Endothelial cell of umbilical vein (primary cell): Measurements from ENCODE around the gene MYO1B. TPM values are rescaled to one million over a fixed set of nuclear protein-coding genes. Genes with fewer than 3 reads are reported as not detected.

Source experiments
- BruUV-seq: library from RNA; stranded (reverse); fragments of 400-500 nt; replicated peaks from 2 replicates; lab custom pipeline; 2021; lab: Mats Ljungman, UMichigan
- CTCF ChIA-PET: fragments of 300-600, 350-600 bp; sonication (Branson Sonifier 250); formaldehyde crosslinking; loops from one replicate; lab custom pipeline; 2021; ENCODE audit warnings: antibody characterized with exemption, inconsistent platforms; lab: Charles Lee
- POLR2A ChIA-PET: fragments of 300-600, 350-600 bp; sonication (Branson Sonifier 250); formaldehyde crosslinking; loops from one replicate; lab custom pipeline; 2021; ENCODE audit warnings: antibody characterized with exemption, inconsistent platforms; lab: Charles Lee
- DNase-seq: peaks from one replicate; pipeline ENCODE4 v3.0.0-alpha.2; 2011; ENCODE audit warnings: low read depth, low spot score
- FAIRE-seq: peaks from 2 replicates; lab custom pipeline; 2011; peaks lifted over from hg19 to GRCh38; lab: Jason Lieb, UNC
- H2AFZ ChIP-seq: 2 replicates; pipeline ENCODE4 v1.6.0; 2012; ENCODE audit warnings: low read depth, low read length, control low read depth, inconsistent platforms
- H3K27ac ChIP-seq: 2 replicates; pipeline ENCODE4 v1.5.1; 2011; ENCODE audit warnings: low read depth, mild to moderate bottlenecking, control low read depth, low read length, moderate library complexity; ENCODE audit not compliant: insufficient read depth
- H3K27me3 ChIP-seq, 2 experiments: 2 replicates each; pipeline versions ENCODE4 v1.6.0 to v1.6.1; 2011; ENCODE audit warnings: low read length in 2 of 2, mixed read lengths in 1 of 2; ENCODE audit not compliant: control insufficient read depth in 2 of 2, insufficient read depth in 2 of 2
- H3K36me3 ChIP-seq, 2 experiments: 2 replicates in 1 of 2; 3 replicates in 1 of 2; pipeline ENCODE4 v1.5.1; 2011; ENCODE audit warnings: low read length in 2 of 2, mild to moderate bottlenecking in 1 of 2, moderate library complexity in 1 of 2; ENCODE audit not compliant: control insufficient read depth in 2 of 2, insufficient read depth in 2 of 2; ENCODE audit errors: extremely low read depth in 1 of 2
- H3K4me1 ChIP-seq: 3 replicates; pipeline ENCODE4 v1.5.1; 2011; ENCODE audit warnings: mild to moderate bottlenecking, low read length; ENCODE audit not compliant: control insufficient read depth, insufficient read depth; ENCODE audit errors: extremely low read depth
- H3K4me2 ChIP-seq: 2 replicates; pipeline ENCODE4 v1.6.1; 2011; ENCODE audit warnings: low read length, control low read depth, mixed read lengths; ENCODE audit not compliant: insufficient read depth
- H3K4me3 ChIP-seq, 3 experiments: fragments of 200-600 bp in 1 of 3; sonication (generic), shearing (Covaris generic) in 1 of 3; replicated peaks in 1 of 3; 2 replicates each; pipeline ENCODE4 v1.5.1; 2011 to 2016; ENCODE audit warnings: control low read depth in 3 of 3, low read length in 3 of 3, mild to moderate bottlenecking in 2 of 3, inconsistent platforms in 1 of 3, low read depth in 1 of 3, moderate library complexity in 1 of 3; ENCODE audit not compliant: insufficient read depth in 1 of 3
- H3K79me2 ChIP-seq: 2 replicates; pipeline ENCODE4 v1.6.0; 2012; ENCODE audit warnings: low read length, inconsistent platforms; ENCODE audit not compliant: control insufficient read depth, insufficient read depth
- H3K9ac ChIP-seq: replicated peaks from 2 replicates; pipeline ENCODE3; 2011; ENCODE audit warnings: low read length, control low read depth; ENCODE audit not compliant: insufficient read depth; ENCODE audit errors: extremely low read depth
- H3K9me1 ChIP-seq: replicated peaks from 3 replicates; pipeline ENCODE4 v1.6.0; 2011; ENCODE audit warnings: mild to moderate bottlenecking, low read length; ENCODE audit not compliant: control insufficient read depth, insufficient read depth; ENCODE audit errors: extremely low read depth
- H3K9me3 ChIP-seq: replicated peaks from 2 replicates; pipeline ENCODE4 v1.5.1; 2012; ENCODE audit warnings: low read length, inconsistent platforms; ENCODE audit not compliant: control insufficient read depth, insufficient read depth
- H4K20me1 ChIP-seq: replicated peaks from 2 replicates; pipeline ENCODE3; 2011; ENCODE audit warnings: mild to moderate bottlenecking, low read length; ENCODE audit not compliant: control insufficient read depth, insufficient read depth; ENCODE audit errors: extremely low read depth
- MAX ChIP-seq: IDR thresholded peaks from 2 replicates; pipeline ENCODE4 v1.6.1; 2011; ENCODE audit not compliant: insufficient read depth, insufficient read length
- MYC ChIP-seq: IDR thresholded peaks from one replicate; pipeline ENCODE4 v1.6.1; 2011; ENCODE audit warnings: mild to moderate bottlenecking, low read depth, low read length
- POLR2AphosphoS5 ChIP-seq: IDR thresholded peaks from 2 replicates; pipeline ENCODE4 v1.6.1; 2012; ENCODE audit warnings: low read depth, mild to moderate bottlenecking, control low read depth, low read length, moderate library complexity; ENCODE audit not compliant: insufficient read depth
- dilution Hi-C: fragments of 300-500 bp; cut with MboI; formaldehyde crosslinking; loops from one replicate; pipeline ENCODE4 v1.15.0; 2019; ENCODE audit warnings: low sequenced_read_pairs; ENCODE audit not compliant: extremely low pct_ligation_motif_present
- intact Hi-C: fragments of 100-400 bp; cut with micrococcal nuclease; formaldehyde crosslinking; loops from one replicate; pipeline ENCODE4 v1.10.0; 2022
- polyA plus RNA-seq, 4 experiments: library from polyadenylated mRNA; depleted of rRNA in 3 of 4; stranded (reverse) in 3 of 4; unstranded in 1 of 4; fragments of >200 nt; gene quantifications; 2 replicates each; pipeline versions ENCODE4 v1.2.1 to v1.2.3, GENCODE V29; 2011 to 2012; ENCODE audit warnings: missing spikeins in 1 of 4
- total RNA-seq: library from RNA; stranded (reverse); gene quantifications from 2 replicates; pipeline ENCODE4 v1.2.3, GENCODE V29; 2021
- TF ChIP-seq, protein P1 (sequence below), 2 donors: IDR thresholded peaks; 1 replicate in 1 of 2; 2 replicates in 1 of 2; pipeline ENCODE4 v1.5.1; 2011; ENCODE audit warnings: low read length in 2 of 2, mild to moderate bottlenecking in 2 of 2, moderate library complexity in 2 of 2, control low read depth in 1 of 2, inconsistent platforms in 1 of 2, low read depth in 1 of 2; ENCODE audit not compliant: insufficient read depth in 1 of 2; ENCODE audit errors: extremely low read depth in 1 of 2

MYO1B gene
- total and polyA plus RNA-seq, 2 donors (not counting 3 experiments of a cell fraction or from before 2014, with no cell fraction given) = 8.7 to 51.1 TPM

- Histone ChIP-seq H3K9me1 (no peaks in the 10 kb centered on the region), H3K9ac (peak overlapping the region; percentile 87), H2AFZ (peak overlapping the region; percentile 88), H3K4me2 (peak overlapping the region; percentile 84), H3K4me3 (peak overlapping the region; percentile 56 to 78 (median 78)), H3K79me2 (peaks cover 29% of the 10 kb centered on the region), H3K9me3 (no peaks in the 10 kb centered on the region), H3K27me3 (no peaks in the 10 kb centered on the region), H3K36me3 (no peaks in the 10 kb centered on the region), H3K27ac (peak overlapping the region; percentile 85), H4K20me1 (peaks cover 2% of the 10 kb centered on the region), H3K4me1 (peaks cover 21% of the 10 kb centered on the region)
- BruUV-seq = no TSS peak
- DNase-seq (peak; percentile 60), FAIRE-seq (peak; percentile 12)
- ChIA-PET POLR2A (no interaction called here), CTCF (interaction anchor here (0.5 to 1.9 kb wide), 7 partner anchors 28 to 257 kb away, joined by 3 to 8 read pairs (median 3); no protein-coding TSS in a partner anchor)
- dilution Hi-C loops (no loop called here), intact Hi-C loops (loop anchor here (1.0 kb wide), 3 partner anchors 28 to 255 kb away; no protein-coding TSS in a partner anchor)
- TF ChIP-seq POLR2AphosphoS5 (peak; percentile 19), MAX (no peak), MYC (peak; percentile 13)
- TF ChIP-seq, protein P1, sequence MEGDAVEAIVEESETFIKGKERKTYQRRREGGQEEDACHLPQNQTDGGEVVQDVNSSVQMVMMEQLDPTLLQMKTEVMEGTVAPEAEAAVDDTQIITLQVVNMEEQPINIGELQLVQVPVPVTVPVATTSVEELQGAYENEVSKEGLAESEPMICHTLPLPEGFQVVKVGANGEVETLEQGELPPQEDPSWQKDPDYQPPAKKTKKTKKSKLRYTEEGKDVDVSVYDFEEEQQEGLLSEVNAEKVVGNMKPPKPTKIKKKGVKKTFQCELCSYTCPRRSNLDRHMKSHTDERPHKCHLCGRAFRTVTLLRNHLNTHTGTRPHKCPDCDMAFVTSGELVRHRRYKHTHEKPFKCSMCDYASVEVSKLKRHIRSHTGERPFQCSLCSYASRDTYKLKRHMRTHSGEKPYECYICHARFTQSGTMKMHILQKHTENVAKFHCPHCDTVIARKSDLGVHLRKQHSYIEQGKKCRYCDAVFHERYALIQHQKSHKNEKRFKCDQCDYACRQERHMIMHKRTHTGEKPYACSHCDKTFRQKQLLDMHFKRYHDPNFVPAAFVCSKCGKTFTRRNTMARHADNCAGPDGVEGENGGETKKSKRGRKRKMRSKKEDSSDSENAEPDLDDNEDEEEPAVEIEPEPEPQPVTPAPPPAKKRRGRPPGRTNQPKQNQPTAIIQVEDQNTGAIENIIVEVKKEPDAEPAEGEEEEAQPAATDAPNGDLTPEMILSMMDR (IDR thresholded peaks at IDR 0.05; ENCODE audit: extremely low read depth in 1 of 2, insufficient read depth in 1 of 2, low read depth in 1 of 2, low read length in 2 of 2) = no peak
Measured at GRCh38 chr2:191245869-191246531, 796 bp downstream of the MYO1B start.
